Stimulated activated CD8-positive, alpha-beta memory T cell treated with anti-CD3 and anti-CD28 coated beads, Interleukin-7, amount 100 ng/mL, for 1 hour (primary cell): ENCODE results near the gene COL23A1.

Experiments
- DNase-seq, 2 donors: peaks; one replicate each; pipeline ENCODE4 v3.0.0-alpha.2; 2020; ENCODE audit warnings: low read depth in 2 of 2

The COL23A1 gene

DNA sequence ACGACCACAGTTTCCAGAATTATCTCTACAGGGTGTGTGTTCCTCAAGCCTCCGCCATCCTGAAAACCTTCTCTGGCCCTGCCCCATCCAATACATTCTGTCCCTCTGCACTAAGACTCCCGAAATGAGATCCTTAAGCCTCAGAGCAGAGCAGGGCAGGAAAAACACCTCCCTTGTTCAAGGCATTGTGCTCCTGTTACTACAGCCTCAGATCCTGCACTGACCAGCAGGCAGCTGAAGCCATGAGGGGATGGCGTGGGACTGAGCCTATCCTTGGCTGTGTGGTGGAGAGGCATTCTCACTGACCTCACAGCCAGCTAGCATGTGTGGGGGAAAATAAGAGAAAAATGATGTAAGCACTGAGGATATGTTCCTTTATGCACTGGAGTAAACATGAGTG, 250.9 kb downstream of the COL23A1 start:
- no peak for DNase-seq

DNA sequence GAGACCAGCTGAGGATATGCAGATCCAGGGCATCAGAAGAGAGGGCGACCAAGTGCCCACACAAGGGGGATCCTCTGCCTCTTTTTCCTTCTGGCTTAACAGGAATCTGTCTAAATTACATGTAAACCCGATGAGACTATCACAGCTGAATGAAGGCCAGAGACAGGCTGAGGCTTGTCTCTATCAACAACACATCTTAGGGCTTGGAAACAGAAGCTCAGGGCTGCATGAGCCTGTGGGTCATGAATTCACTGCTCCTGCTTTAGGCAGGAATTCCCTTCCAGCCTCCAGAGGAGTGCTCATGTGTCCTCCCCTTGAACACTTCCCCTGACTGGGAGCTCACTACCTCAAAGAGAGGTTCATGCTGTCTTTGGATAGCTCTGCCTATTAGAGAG, 251.4 kb downstream of the COL23A1 start:
- DNase-seq: no peak

DNA sequence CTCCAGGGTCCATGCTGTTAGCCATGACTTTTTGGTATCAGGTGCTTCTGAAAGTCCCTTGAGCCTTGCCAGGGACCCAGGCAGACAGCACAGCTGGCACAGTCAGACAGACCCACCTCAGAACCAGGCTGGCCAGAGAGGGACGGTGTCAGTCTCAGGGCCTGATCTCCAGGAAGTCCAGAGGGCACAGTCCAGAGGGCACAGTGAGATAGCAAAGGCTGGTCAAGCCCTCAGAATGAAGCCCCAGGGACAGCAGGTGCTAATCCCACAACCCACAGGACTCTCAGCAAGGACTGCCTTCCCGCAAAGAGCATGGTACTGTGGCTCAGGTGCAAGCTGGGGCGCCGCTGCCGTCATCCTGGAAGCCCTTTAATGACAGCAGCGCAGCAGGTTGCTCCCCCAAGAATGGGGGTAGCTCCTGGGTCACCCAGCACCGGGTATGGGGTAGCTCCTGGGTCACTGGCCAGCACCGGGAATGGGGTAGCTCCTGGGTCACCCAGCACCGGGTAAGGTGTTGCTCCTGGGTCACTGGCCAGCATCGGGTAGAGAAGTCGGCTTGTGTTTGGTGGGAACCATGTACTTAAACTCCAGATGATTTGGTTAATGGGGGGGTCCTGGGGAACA, 252.0 kb downstream of the COL23A1 start:
- DNase-seq: no peak

DNA sequence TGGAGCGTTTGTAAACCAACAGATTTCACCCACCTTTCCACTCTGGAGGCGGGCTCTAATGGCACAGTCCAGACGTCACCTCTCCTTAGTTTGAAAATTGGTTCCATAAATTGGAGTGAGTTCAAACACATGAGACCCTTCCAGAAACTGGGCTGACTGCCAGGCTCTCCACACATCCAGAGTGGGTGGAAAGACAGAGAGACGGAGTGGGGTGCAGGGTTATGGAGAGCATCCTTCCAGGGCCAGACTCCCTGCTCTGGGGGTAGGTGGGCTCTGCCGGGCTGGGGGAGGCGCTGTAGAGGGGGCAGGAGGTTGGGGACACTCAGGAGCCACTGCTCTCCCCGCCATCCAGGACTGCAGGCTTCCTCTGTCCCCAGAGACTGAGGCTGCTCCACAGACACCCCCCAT, 252.9 kb downstream of the COL23A1 start:
- DNase-seq: no peak

DNA sequence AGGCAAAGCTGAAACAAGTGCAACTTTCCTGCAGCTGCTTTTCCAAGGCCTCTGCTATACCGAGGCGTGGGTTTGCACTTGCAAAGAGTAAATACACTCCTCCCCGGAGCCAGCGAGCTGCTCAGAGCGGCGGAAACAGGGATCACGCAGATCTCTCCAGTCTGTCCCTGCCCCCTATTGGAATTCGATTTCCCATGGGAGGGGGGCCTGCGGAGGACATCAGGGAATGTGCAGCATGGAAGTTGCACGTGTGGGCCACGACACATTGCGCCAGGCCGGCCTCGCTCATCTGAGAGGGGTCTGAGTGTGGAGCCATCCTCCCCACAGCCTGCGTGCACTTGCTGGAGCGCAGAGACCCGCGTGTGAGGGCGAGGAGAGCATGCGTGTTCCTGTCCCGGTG, 253.3 kb downstream of the COL23A1 start:
- DNase-seq: no peak

DNA sequence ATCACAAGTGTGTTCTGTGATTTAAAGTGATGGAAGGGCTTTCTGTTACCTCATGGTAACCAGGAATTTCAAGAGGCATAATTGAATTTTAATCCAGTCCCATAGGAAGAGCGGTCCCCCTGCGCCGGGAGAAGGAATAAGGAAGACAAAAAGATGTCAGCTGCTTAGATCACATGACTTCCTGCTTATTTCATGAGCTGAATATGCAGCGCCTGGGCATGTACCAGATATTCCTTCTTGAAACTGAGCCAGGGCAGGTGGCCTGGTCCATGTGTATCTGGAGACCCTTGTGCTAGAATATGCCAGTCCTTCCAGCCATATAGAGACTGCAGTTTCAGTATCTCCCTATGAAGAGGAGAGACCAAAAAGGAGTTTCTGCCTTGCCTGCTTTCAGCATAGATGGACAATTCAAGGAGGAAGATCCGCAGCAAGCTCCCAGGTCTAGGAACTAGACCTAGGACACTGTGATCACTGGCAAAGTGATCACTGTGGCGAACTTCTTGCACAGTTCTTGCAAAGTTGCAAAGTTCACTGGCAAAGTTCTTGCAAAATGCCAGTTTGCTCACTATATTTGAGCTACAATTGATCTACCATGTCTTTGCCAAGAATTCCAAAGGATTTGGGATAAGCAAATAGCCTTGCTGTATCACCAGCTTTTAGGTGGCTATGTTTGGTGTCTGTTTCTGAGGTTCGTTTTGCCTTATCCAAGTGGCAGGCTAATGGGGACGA, 254.7 kb downstream of the COL23A1 start:
- no peak for DNase-seq

DNA sequence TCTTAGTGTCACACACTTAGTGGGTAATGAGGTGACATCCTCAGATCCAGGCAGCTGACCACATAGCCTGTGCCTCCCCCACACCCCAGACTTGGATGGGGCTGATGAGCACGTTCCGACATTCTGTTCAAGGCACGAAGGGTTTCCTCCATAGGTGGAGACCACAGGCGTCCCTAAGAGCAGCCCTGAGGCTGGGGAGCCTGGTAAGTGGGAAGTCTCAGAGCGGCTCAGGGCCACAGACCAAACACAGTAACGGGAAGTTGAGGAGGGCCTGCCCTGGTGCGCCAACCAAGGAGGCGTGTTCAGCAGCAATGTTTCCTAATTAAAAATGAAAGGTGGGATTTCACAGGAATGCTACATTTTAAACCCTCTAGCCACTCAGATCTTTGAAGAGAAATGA, 255.3 kb downstream of the COL23A1 start:
- DNase-seq: no peak

DNA sequence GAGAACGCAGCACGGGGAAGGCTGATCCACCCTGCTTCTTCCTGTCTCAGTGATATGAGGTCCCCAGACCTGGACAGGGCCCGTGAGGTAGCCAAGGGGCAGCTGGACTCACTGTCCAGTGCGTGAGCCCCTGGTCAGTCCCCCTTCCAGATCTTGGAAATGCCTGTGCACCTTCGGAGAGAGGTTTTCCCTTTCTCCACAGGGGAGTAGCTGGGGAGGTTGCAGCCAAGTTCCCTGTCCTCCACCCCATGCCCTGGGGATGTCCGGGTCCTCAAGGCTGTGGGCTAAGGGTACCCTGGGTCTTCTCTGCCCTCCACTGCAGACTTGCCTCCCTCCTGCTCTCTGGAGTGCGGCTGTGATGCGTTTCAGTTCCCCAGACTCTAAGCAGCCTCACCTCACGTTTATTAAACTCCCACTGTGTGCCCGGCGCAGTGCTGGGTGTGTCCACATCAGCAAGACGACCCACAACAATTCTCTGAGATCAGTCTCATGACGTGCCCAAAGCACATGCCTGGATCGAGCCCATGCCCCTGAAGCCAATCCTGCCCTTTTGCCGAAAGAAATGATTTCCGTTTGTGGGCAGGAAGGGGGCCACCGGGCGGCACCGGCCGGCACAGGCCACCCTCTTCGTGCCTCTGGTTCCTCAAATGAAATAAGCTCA, 256.2 kb downstream of the COL23A1 start:
- DNase-seq: no peak

DNA sequence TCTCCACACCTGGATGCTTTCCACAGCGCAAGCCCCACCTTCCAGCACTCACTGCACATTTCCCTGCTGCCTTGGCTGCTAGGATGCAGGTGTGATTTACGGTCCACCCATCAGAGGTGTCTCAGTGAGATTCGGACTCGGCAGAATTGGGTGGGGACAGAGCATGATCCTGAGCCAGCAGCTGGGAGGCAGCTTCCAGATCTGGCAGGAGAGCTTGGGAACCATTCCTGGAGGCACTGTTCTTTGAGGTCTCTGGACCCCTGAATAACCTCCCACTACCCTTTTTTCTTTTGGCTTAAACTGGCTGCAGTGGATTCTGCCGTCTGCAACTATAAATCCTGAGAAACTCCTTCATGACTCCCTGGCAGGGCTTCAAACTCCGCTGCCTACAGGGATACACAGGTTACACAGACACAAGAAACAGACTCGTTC, 258.0 kb downstream of the COL23A1 start:
- no peak for DNase-seq

DNA sequence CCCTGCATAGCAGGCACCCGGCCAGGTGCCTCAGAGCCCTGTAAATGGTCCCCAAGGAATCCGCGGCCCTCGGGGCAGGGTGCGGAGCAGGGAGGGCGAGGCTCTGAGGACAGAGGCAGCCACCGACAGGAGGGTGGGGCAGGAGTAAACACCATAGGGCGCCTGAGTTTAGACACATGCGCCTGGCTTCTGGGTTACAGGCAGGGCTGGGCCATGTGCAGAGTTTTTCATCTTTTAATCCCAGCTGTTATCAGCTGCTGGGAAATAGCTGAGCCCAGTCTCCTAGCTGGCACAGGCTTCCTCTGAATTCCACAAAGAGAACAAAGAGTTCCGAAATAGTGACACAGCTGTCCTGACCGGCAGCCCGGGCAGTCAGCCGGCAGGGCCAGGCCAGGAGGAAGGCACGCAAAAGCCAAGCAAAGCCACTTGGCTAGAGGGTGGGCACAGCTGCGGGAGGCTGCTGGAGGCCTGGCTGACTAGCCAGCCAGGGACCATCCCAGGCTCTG, 258.6 kb downstream of the COL23A1 start:
- DNase-seq: no peak

DNA sequence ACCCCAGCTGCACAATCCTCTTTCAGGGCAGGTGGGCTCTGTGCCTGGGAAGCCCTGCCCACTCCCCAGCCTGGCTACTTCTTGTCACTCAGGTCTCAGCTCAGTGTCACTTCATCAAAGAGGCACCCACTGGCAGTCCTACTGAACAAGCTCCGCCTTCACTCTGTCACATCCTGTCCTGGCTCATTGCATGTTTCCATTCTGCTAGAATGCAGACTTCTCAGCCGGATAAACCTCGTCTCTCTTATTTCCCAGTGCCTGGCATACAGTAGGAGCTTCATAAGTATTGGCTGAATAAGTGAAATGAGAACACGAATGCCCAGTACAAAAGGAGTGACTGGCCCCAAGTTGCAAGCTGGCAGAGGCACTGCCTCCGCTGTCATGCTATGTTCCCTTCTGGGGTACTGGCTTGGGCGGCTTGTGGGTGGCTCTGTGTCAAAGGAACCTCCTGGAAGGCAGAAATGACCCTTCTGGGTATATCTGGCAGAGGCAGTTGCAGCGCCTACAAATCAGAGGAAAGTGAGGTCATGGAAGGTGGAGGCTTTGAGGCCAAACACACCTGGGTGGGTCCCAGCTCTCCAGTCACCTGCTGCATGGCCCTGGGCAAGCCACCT, 259.3 kb downstream of the COL23A1 start:
- DNase-seq: no peak

DNA sequence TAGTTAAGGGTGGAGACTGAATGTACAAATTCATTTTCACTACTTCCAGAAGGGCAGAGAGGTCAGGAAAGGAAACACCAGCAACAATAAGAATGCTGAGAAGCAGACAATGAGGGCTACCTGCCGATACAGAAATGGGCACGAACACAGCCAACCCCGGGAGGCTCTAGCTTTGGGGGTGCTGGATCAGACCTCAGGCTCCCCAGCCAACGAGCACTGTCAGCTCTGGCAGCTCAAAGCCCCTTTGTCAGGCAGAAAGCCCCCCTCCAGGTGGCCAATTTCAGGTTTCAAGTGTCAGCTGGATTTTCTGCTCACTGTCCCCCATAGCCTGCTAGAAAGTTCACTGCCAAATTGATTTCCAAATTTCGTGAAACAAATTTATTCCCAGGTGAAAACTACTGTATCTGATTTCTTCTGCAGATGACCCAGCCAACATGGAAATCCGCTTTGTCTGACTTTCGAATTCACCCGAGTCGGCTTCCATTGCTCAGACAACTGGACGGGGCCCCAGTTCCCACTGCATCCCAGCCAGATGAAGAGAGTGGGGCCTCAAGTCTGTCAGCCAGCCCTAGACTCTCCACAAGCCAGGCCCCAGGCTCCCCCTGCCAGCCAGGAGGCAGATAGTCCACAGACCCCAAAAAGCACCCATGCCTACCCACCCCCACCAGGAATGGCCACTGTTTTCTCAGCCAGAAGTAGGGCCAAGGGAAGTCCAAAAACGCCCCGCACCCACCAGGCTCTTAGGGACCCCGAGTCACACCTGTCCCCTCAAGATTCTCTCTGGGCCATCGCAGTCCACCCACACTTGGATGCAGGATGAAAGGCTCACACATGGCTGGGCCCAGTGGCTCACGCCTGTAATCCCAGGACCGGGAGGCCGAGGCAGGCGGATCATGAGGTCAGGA, 261.1 kb downstream of the COL23A1 start:
- DNase-seq: no peak

DNA sequence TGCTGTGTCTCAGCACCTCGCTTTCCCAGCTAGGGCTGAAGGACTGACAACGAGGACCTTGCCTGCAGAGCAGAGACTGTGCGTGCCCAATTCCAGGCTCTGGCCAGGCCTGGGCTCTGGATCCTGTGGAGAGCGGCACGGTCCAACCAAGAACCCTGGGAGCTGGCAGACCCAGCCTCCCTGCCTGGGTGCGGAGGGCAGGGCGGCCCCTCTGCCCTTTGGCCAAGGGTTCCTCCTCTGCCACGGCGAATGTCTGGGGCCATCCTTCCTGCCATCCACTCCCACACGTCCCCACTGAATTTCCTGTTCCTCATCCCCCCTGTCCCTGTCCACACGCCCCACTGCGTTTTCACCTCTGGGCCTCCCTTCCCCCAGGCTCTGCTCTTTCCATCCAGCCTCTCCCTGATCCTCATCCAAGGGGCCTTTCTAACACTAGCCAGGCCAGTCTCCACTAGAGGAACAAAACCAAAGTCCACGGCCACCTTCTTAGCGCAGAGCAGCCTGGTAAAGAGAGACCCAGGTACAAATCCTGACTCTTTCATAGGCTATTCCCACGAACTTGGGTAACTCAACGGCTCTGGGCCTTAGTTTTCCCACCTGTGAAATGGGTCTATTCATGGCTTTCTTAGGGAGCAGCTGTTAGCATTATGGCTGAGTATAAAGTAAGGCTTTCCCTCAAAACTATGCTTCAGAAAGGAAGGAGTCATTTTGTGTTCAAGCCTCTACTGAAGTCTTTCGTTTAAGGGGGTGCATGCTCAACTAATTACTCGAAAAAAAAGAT, 262.1 kb downstream of the COL23A1 start:
- DNase-seq: no peak

DNA sequence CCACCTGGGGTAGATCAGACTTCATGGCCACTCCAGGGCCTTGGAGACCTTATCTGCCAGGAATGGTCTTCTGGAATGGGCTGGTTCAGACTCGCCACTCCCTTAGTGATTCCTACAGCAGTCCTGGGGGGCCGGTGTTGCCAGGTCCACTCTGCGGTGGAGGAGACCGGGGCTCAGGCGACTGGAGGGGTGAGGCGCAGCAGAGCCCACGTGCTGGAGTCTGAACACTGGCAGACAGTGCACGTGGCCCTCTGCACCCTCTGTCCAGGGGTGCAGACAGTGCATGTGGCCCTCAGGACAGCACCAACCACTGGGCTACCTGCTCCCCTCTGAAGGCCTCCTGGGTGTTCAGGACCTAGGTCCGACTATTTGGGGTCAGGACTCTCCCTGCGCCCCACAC, 262.7 kb downstream of the COL23A1 start:
- DNase-seq: no peak

DNA sequence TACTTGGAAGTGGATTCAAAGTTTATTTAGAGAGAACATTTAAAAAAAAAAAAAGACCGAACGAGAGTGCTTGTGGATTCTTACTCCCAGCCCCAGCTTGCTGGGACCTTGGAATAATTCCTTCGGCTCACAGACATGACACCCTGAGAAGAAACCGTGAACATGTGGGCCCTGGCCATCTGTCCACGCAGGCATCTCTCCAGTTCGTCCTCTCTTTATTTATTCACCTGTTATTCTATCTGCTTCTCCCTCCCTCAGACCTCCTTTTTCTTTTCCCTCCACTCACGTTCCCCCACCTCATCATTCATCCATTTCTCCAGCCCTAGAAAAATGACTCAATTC, 263.8 kb downstream of the COL23A1 start:
- DNase-seq: no peak

DNA sequence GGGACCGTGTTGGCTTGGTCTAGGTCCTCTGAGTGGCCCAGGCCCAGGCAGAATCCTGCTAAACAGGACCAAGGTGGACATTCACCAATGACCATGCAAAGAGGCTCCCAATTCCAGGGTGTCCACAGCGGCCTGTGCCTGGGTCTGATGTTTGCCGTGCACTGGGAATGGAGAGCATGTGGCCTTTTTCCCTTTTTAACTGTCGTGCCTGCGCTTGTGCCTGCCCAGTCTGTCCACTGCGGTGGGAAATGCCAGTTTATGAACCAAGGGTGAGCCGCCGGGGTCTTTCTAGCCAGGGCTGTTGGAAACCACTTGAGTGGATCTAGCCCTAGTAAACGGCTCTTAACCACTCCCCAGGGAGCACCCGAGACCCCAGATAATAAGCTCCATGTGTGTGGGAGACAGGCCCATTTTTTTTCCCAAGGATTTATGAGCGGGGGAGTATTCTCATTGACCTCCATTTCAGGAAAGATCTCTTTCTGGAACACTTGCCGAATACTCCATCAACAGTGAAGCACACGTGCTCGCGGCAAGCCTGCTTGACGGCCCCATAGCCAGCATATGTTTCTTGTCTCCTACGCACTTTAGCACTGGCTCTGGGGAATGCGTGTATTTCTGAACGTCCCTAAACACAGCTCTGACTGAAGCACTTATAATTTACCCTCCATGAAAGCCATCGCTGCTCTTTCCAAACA, 264.4 kb downstream of the COL23A1 start:
- no peak for DNase-seq

DNA sequence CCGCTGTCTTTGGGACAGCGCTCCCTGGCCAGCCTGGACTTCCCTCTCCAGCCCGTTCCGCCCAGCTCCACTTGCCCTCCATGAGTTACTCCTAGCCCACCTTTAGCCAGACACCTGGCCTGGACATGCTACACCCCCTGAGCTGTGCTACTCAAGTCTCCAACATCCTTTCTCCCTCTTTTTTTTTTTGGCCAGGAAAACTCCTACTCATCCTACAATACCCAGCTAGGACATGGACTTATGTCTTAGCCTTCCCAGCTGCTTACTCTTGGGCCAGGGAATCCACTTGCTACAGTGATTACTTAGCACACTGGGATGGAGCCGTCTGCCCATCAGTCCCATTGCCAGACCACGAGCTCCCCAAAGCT, 264.9 kb downstream of the COL23A1 start:
- no peak for DNase-seq

DNA sequence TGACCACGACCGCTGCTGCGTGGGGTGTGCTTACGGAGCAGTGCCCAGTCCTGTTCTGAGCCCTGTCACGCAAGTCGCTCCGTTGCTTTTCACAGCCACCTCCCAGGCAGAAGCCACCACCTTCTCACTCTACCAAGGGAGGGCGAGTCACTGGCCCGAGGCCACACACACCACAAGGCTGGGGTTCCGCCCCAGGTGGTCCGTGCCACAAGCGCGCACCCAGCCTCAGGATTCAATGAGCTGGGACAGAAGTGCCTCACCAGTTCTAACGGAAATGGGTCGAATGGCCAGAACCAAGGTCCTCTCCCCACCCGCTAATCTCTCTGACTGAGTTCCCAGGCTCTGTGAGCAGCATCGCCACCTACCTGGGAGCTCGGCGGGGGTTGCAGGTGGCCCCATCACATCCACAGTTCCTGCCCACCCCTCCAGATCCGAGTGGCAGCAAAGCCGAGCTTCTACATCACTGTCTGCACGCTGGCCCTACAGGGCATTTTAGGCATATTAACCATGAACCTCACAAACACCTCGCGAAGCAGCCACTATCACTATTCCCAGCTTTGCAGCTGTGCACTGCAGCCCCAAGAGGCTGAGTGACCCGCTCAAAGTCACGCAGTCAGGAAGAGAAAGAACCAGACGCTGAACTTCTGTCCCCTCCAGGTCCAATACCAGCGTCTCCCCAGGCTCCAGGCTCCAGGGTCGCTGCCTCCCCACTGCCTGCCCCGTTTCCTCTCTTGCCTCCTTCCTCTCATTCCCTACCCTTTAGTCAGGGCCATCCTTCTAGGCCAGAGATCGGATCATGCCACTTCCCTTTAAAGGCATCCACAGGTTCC, 265.5 kb downstream of the COL23A1 start:
- no peak for DNase-seq

DNA sequence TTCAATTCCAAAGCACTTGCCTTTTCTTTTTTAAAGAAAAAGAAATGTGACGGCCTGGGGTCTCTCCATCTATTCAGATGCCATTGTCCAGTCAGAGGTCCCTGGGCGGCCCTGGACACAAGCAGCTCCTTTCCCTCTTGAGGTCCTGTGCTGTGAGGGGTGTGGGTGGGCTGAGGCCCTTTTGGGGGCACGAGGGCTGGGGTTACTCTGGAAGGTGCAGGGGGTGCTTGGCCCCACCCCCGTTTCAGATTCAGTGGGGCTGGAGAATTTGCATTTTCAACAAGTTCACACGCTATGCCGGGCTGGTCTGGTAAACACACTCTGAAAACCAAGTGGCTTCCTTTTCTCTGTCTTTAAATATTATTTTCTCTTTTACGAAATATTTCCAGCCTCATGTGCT, 266.2 kb downstream of the COL23A1 start:
- DNase-seq: no peak

DNA sequence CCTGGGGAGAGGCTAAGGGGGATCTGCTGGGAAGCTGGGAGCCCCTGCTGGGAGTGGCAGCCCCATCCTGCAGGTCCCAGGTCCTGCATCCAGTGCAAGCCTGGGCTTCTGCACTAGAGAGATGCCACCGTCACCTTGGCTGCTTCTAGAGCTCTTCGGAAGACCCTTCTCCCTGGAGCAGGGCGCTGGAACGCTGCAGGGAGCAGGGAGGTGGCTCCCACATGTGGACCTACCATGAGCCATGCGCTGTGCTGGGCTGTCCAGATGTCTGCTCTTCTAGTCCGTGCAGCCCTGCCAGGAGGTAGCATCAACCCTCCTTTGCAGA, 266.7 kb downstream of the COL23A1 start:
- no peak for DNase-seq
